Measurements from ENCODE around the gene KRTAP1-5. TPM values are rescaled to one million over a fixed set of nuclear protein-coding genes. Genes with fewer than 3 reads are reported as not detected.

The KRTAP1-5 gene
- total RNA-seq, 1 donor from 2014 or later: not detected

DNA sequence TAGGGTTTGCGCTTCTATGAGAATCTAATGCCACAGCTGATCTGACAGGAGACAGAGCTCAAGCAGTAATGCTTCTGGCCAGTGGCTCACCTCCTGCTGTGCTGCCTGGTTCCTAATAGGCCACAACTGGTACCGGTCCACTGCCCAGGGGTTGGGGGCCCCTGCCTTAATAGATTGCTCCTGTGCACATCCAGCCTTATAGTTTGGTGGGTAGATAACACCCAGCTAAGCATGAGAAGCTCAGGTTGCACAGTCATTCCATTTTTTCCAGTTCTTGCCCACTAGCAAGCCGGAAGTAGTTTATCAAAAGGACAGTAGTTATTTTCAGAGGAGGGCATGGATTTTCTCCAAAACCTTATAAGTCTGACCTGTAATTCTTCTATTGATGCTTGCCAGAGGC, 7.6 kb downstream of the KRTAP1-5 start:
- no peaks in the 10 kb centered on the region for H4K20me1 ChIP-seq (ENCODE audit: low read depth)
- no peak overlapping the region for H3K4me3 ChIP-seq
- no peaks in the 10 kb centered on the region for H3K4me1 Mint-ChIP-seq
- H3K27ac ChIP-seq: no peak overlapping the region
- no peaks in the 10 kb centered on the region for H3K36me3 ChIP-seq
- no peaks in the 10 kb centered on the region for H3K79me2 ChIP-seq (ENCODE audit: low read depth)
- no peak overlapping the region for H3K27ac Mint-ChIP-seq
- no peaks in the 10 kb centered on the region for H3K9me3 Mint-ChIP-seq
- no peaks in the 10 kb centered on the region for H3K4me1 ChIP-seq
- H3F3A ChIP-seq (ENCODE audit: low read depth): no peaks in the 10 kb centered on the region
- H3K36me3 Mint-ChIP-seq: no peaks in the 10 kb centered on the region
- no peak overlapping the region for H3K4me2 ChIP-seq
- no peak overlapping the region for H3K9ac ChIP-seq
- no peaks in the 10 kb centered on the region for H3K27me3 Mint-ChIP-seq (ENCODE audit: insufficient read depth, low read depth)
- no peak for DNase-seq (ENCODE audit: low spot score)
- no peak overlapping the region for H2AFZ ChIP-seq (replicated peaks)
- H3K4me3 Mint-ChIP-seq: no peak overlapping the region
- no peaks in the 10 kb centered on the region for H3K27me3 ChIP-seq
- TF ChIP-seq, protein P1, sequence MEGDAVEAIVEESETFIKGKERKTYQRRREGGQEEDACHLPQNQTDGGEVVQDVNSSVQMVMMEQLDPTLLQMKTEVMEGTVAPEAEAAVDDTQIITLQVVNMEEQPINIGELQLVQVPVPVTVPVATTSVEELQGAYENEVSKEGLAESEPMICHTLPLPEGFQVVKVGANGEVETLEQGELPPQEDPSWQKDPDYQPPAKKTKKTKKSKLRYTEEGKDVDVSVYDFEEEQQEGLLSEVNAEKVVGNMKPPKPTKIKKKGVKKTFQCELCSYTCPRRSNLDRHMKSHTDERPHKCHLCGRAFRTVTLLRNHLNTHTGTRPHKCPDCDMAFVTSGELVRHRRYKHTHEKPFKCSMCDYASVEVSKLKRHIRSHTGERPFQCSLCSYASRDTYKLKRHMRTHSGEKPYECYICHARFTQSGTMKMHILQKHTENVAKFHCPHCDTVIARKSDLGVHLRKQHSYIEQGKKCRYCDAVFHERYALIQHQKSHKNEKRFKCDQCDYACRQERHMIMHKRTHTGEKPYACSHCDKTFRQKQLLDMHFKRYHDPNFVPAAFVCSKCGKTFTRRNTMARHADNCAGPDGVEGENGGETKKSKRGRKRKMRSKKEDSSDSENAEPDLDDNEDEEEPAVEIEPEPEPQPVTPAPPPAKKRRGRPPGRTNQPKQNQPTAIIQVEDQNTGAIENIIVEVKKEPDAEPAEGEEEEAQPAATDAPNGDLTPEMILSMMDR (IDR thresholded peaks at IDR 0.05): no peak
- TF ChIP-seq EZH2 (IDR thresholded peaks at IDR 0.05): no peak
- TF ChIP-seq EZH2phosphoT487 (IDR thresholded peaks at IDR 0.05): no peak
- H3K9me3 ChIP-seq (ENCODE audit: low read depth): no peaks in the 10 kb centered on the region

DNA sequence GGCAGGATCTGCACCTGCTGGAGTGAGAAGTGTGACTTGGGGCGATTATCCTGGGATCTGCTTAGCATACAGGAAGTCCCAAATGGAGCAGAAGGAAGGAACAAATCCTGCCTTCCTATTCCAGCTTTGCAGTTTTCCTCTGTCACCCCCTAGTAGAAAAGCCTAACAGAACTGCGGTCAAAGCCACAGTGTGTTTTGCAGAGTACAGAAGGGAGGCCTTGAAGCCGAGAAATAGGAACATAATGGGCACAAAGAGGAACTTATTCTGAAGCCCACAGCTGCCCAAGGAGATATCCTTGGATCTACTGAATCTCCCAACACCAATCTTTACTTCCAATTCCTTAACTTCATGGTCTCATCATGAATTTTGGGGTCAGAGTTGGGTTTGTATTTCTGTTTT, 8.5 kb downstream of the KRTAP1-5 start:
- no peaks in the 10 kb centered on the region for H3K27me3 ChIP-seq
- H3K79me2 ChIP-seq (ENCODE audit: low read depth): no peaks in the 10 kb centered on the region
- H3K4me3 ChIP-seq: no peak overlapping the region
- no peaks in the 10 kb centered on the region for H3K9me3 Mint-ChIP-seq
- DNase-seq (ENCODE audit: low spot score): no peak
- H3F3A ChIP-seq (ENCODE audit: low read depth): no peaks in the 10 kb centered on the region
- no peaks in the 10 kb centered on the region for H3K27me3 Mint-ChIP-seq (ENCODE audit: insufficient read depth, low read depth)
- no peak overlapping the region for H3K27ac ChIP-seq
- no peak overlapping the region for H3K4me2 ChIP-seq
- H3K4me3 Mint-ChIP-seq: no peak overlapping the region
- H3K4me1 Mint-ChIP-seq: no peaks in the 10 kb centered on the region
- TF ChIP-seq, protein P1 (IDR thresholded peaks at IDR 0.05): no peak
- TF ChIP-seq EZH2phosphoT487 (IDR thresholded peaks at IDR 0.05) (no peak), EZH2 (IDR thresholded peaks at IDR 0.05) (no peak)
- no peaks in the 10 kb centered on the region for H3K36me3 Mint-ChIP-seq
- H3K36me3 ChIP-seq: no peaks in the 10 kb centered on the region
- no peaks in the 10 kb centered on the region for H3K9me3 ChIP-seq (ENCODE audit: low read depth)
- H4K20me1 ChIP-seq (ENCODE audit: low read depth): no peaks in the 10 kb centered on the region
- H2AFZ ChIP-seq (replicated peaks): peak overlapping the region; percentile 73
- no peaks in the 10 kb centered on the region for H3K4me1 ChIP-seq
- H3K9ac ChIP-seq: no peak overlapping the region
- H3K27ac Mint-ChIP-seq: no peak overlapping the region

- H3K79me2 ChIP-seq (ENCODE audit: low read depth): no peaks in the 10 kb centered on the region
- H3K4me2 ChIP-seq: no peak overlapping the region
- no peaks in the 10 kb centered on the region for H3K4me1 ChIP-seq
- no peaks in the 10 kb centered on the region for H3K27me3 ChIP-seq
- DNase-seq (ENCODE audit: low spot score): no peak
- no peaks in the 10 kb centered on the region for H3F3A ChIP-seq (ENCODE audit: low read depth)
- no peak overlapping the region for H3K9ac ChIP-seq
- H3K27me3 Mint-ChIP-seq (ENCODE audit: insufficient read depth, low read depth): no peaks in the 10 kb centered on the region
- H3K9me3 ChIP-seq (ENCODE audit: low read depth): no peaks in the 10 kb centered on the region
- no peaks in the 10 kb centered on the region for H4K20me1 ChIP-seq (ENCODE audit: low read depth)
- H3K4me3 ChIP-seq: no peak overlapping the region
- H2AFZ ChIP-seq (replicated peaks): peak overlapping the region; percentile 1
- H3K4me1 Mint-ChIP-seq: no peaks in the 10 kb centered on the region
- no peak overlapping the region for H3K27ac ChIP-seq
- no peak overlapping the region for H3K4me3 Mint-ChIP-seq
- no peaks in the 10 kb centered on the region for H3K36me3 ChIP-seq
- H3K9me3 Mint-ChIP-seq: no peaks in the 10 kb centered on the region
- TF ChIP-seq EZH2 (IDR thresholded peaks at IDR 0.05): no peak
- no peak for TF ChIP-seq EZH2phosphoT487 (IDR thresholded peaks at IDR 0.05)
- TF ChIP-seq, protein P1 (IDR thresholded peaks at IDR 0.05): no peak
- no peaks in the 10 kb centered on the region for H3K36me3 Mint-ChIP-seq
- no peak overlapping the region for H3K27ac Mint-ChIP-seq
Observed at GRCh38 chr17:41016578-41017215, 10.3 kb downstream of the KRTAP1-5 start.

Data from neural progenitor cell (in vitro differentiated cells).